Thoracic aorta (tissue), 2 donors: ENCODE results near the gene ZNF205. TPM values are rescaled to one million over a fixed set of nuclear protein-coding genes. Genes with fewer than 3 reads are reported as not detected.

ENCODE experiments used
- ATAC-seq: fragments of 150-250 bp; one replicate; pipeline ENCODE4 v1.8.0; 2017; ENCODE audit warnings: low read depth; ENCODE audit not compliant: insufficient number of reproducible peaks, low FRiP score
- DNase-seq: peaks from one replicate; pipeline ENCODE4 v3.0.0-alpha.2; 2020; ENCODE audit warnings: low spot score
- H3K27ac ChIP-seq, 2 donors: fragments of 200-600 bp; sonication (generic); 1 replicate in 1 of 2; 2 replicates in 1 of 2; pipeline ENCODE4 v1.5.1; 2016; ENCODE audit warnings: mild to moderate bottlenecking in 2 of 2, moderate library complexity in 2 of 2
- H3K27me3 ChIP-seq: fragments of 200-600 bp; sonication (generic); replicated peaks from 2 replicates; pipeline ENCODE4 v1.6.0; 2016; ENCODE audit warnings: mild to moderate bottlenecking; ENCODE audit not compliant: insufficient read depth
- H3K36me3 ChIP-seq: fragments of 200-600 bp; sonication (generic); one replicate; pipeline ENCODE4 v1.5.1; 2016
- H3K4me1 ChIP-seq, 2 donors: fragments of 200-600 bp; sonication (generic); 1 replicate in 1 of 2; 2 replicates in 1 of 2; pipeline versions ENCODE4 v1.5.1 to v1.6.0; 2016; ENCODE audit warnings: low read depth in 2 of 2, mild to moderate bottlenecking in 1 of 2; ENCODE audit not compliant: control insufficient read depth in 1 of 2
- H3K4me3 ChIP-seq: fragments of 200-600 bp; sonication (generic); 2 replicates; pipeline ENCODE4 v1.5.1; 2016; ENCODE audit warnings: mild to moderate bottlenecking
- H3K9me3 ChIP-seq: fragments of 200-600 bp; sonication (generic); 2 replicates; pipeline ENCODE4 v1.5.1; 2016
- CTCF ChIP-seq: fragments of 200-600 bp; sonication (generic); IDR thresholded peaks from one replicate; pipeline ENCODE4 v1.5.1; 2019; ENCODE audit warnings: antibody characterized with exemption
- total RNA-seq, 2 donors: library from RNA; depleted of rRNA; stranded (reverse); fragments of >200 nt; gene quantifications; one replicate each; pipeline versions ENCODE4 v1.1.0 to v1.2.3, GENCODE V29; 2016

Gene ZNF205
- total RNA-seq, 2 donors from 2014 or later, result 16.4 to 19.4 TPM

GRCh38 chr16:3087243-3088235 lies 24.8 kb upstream of the ZNF205 start:
- H3K27ac ChIP-seq, result no peak overlapping the region
- no peak for ATAC-seq
- no peak for TF ChIP-seq CTCF
- no peaks in the 10 kb centered on the region for H3K9me3 ChIP-seq
- no peak for DNase-seq
- H3K4me3 ChIP-seq, result peak overlapping the region; percentile 60
- no peaks in the 10 kb centered on the region for H3K27me3 ChIP-seq
- H3K4me1 ChIP-seq, result peaks cover 0 to 5% of the 10 kb centered on the region in 2 donors
- no peaks in the 10 kb centered on the region for H3K36me3 ChIP-seq

GRCh38 chr16:3088450-3088849 lies 23.9 kb upstream of the ZNF205 start:
- Histone ChIP-seq H3K27me3 (no peaks in the 10 kb centered on the region), H3K4me3 (no peak overlapping the region), H3K27ac (no peak overlapping the region), H3K4me1 (peaks cover 0 to 5% of the 10 kb centered on the region in 2 donors), H3K36me3 (no peaks in the 10 kb centered on the region), H3K9me3 (no peaks in the 10 kb centered on the region)
- no peak for TF ChIP-seq CTCF
- DNase-seq (no peak), ATAC-seq (no peak)

- no peak for TF ChIP-seq CTCF
- no peak overlapping the region for H3K4me3 ChIP-seq
- no peaks in the 10 kb centered on the region for H3K9me3 ChIP-seq
- H3K27me3 ChIP-seq, result no peaks in the 10 kb centered on the region
- peaks cover 0 to 5% of the 10 kb centered on the region in 2 donors for H3K4me1 ChIP-seq
- no peak for DNase-seq
- H3K36me3 ChIP-seq, result no peaks in the 10 kb centered on the region
- no peak overlapping the region for H3K27ac ChIP-seq
- ATAC-seq, result no peak
Measured at GRCh38 chr16:3088925-3089716, 23.3 kb upstream of the ZNF205 start.

- H3K9me3 ChIP-seq, result no peaks in the 10 kb centered on the region
- peaks cover 0 to 5% of the 10 kb centered on the region in 2 donors for H3K4me1 ChIP-seq
- TF ChIP-seq CTCF, result no peak
- DNase-seq (no peak), ATAC-seq (no peak)
- no peak overlapping the region for H3K27ac ChIP-seq
- no peaks in the 10 kb centered on the region for H3K36me3 ChIP-seq
- no peak overlapping the region for H3K4me3 ChIP-seq
- no peaks in the 10 kb centered on the region for H3K27me3 ChIP-seq
Measured at GRCh38 chr16:3089717-3090592, 22.4 kb upstream of the ZNF205 start.
